HG03175 (cell line): Measurements from ENCODE around the gene CSTA.
"Not testable (repeated sequence)": the region's sequence is repeated elsewhere in the genome, so short reads cannot be mapped to it uniquely, and the experiment has no call there.

Experiments used
- ATAC-seq: cut with Tn5 transposase; IDR thresholded peaks from one replicate; pipeline ENCODE4 v1.9.1; 2021; ENCODE audit warnings: mild to moderate bottlenecking, moderate library complexity; ENCODE audit not compliant: unreplicated experiment

Gene CSTA

DNA sequence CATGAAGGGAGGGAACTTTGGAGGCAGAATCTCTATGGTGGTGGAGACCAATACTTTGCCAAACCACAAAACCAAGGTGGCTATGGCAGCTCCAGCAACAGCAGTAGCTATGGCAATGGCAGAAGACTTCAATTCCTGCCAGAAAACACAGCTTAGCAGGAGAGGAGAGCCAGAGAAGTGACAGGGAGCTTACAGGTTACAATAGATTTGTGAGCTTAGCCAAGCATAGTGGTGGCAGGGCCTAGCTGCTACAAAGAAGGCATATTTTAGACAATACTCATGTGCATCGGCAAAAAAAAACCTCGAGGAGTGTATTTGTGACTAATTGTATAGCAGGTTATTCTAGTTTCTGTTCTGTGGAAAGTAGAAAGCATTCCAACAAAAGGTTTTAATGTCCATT lies 6.4 kb upstream of the CSTA start:
- no peak for ATAC-seq

DNA sequence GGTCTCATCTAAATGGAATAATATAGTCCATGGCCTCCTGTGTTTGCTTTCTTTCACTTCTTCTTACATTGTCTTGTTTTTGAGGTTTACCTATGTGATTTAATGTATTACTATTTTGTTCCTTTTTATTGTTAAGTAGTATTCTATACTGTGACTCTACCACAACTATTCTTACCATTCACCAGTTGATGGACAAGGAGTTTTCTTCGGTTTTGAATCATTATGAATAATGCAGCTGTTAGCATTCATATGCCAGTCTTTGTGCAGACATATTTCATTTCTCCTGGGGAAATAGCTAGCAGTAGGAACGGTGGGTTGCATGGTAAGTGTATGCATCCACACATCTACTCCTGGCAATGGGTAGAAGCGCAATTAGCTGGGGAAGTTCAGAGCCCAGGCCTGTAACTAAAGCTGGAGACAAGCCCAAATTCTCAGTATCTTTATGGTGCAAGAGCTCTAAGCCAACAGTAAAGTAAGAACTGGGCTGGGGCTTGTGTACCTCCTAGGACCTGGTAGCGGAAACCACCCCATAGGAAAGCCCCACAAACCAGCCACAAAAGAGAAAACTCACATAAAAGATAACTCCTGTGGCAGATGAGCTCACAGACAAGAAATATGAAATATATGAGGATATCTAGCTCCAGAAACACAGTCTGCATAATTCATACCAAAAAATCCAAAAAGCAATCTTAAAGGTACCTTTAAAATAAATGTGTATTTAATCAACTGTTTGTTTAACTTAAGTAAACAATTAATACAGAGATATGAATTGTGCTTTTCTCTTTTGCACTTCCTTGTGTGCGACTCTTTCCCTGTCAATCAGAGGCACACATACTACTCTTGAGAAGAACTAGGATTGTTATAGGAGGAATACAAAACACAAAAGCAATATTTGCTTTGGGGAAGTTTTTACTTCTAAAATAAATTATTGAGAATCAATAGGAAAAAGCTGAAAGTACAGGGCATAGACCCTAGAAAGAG lies 2.7 kb upstream of the CSTA start:
- no peak for ATAC-seq

DNA sequence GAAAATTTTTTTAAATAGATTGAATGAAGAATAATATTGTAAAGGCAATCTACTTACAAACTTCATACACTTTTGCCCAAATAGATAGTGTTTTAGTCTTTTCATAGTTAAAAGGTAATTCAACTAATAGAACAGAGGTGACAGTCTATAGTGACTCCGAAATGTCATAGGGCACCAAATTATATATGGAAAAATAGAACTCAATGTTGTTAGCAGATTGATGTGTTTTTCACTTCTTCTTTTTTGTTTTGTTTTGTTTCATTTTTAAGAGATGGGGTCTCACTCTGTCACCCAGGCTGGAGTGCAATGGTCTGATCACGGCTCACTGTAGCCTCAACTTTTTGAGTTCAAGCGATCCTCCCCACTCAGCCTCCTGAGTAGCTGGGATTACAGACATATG lies 721 bp downstream of the CSTA start:
- no peak for ATAC-seq

DNA sequence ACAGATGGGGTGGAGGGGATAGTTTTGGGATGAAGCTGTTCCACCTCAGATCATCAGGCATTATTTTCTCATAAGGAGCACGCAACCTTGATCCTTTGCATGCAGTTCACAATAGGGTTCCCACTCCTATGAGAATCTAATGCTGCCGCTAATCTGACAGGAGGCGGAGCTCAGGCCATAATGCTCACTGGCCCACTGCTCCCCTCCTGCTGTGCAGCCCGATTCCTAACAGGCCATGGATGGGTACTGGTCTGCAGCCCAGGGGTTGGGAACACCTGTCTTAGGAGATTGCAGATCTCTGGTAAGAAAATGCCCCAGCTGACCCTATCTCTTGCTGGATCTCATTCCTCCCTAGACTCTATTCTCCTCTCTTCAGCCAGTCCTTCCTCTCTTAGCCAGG lies 6.8 kb downstream of the CSTA start:
- ATAC-seq, result no peak

DNA sequence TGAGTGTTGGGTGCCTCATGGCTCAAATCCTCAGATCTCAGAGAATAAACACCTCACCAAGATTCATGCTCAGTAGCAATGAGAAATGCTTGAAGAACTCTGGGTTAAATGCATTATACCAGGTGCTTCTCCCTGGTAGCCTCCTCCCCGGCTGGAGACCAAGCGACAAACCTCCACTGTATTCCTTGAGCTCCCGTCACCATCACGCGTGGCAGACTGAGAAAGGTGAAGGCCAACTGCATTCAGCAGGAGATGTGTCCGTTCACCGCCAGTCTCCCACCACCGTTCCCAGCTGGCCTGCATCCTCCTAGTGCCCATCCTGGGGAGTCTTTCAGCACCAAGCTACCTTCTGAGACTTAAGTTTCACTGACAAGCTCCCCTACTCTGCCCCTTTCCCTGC lies 7.5 kb downstream of the CSTA start:
- no peak for ATAC-seq

DNA sequence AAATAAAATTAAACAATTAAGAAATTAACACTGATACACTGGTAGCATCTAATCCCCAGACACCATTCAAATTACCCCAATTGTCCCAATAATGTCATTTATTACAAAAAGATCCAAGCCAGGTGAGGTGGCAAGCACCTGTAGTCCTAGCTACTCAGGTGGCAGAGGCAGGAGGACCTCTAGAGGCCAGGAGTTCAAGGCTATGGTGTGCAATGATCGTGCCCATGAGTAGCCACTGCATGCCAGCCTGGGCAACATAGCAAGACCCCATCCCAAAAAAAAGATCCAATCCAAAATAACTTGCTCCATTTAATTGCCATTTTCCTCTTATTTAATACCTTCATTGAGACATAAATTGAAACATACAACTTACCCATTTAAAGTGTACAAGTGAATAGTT lies 17.8 kb downstream of the CSTA start:
- no peak for ATAC-seq

DNA sequence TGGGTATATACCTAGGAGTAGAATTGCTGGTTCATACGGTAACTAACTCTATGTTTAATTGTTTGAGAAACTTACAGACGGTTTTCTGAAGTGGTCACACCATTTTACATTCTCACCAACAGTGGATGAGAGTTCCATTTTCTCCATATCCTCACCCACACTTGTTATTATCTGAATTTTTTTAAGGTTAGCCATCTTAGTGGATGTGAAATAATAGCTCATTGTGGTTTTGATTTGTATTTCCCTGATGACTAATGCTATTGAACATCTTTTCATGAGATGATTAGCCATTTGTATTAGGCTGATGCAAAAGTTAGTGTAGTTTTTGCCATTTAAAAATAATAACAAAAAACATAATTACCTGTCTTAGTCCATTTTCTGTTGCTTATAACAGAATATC lies 18.6 kb downstream of the CSTA start:
- ATAC-seq, result no peak

DNA sequence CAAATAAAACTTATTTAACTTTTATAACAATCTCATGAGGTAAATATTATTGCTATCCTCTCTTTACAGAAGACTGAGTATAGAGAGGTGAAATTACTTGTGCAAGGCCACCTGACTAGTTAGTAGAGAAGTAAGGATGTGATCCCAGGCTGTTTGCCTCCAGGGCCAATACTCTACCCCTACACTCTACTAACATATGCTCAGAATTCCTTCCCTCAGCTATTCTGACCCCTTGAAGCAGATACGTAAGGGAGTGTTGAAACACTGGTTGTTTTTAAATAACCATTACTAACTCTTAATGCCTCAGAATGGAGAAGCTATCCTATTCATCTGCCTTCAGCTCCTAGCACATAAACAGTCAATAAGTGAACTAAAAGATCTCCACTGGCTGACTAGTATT lies 24.1 kb downstream of the CSTA start:
- ATAC-seq, result no peak

DNA sequence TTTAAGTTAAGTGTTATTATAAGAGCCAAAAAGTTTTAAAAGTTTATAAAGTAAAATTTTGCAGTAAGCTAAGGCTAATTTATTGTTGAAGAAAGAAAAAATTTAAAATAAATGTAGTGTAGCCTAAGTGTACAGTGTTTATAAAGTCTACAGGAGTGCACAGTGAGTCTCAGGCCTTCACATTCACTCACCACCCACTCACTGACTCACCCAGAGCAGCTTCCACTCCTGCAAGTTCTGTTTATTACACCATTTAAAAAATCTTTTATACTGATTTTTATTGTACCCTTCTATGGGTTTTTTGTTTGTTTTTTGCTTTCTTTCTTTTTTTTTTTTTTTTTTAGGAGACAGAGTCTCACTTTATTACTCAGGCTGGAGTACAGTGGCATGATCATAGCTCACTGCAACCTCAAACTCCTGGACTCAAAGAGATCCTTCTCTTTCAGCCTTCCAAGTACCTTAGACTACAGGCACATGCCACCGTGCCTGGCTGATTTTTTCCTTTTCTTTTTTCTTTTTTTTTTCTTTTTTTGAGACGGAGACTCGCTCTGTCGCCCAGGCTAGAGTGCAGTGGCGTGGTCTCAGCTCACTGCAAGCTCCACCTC lies 25.9 kb downstream of the CSTA start:
- ATAC-seq, result no peak

DNA sequence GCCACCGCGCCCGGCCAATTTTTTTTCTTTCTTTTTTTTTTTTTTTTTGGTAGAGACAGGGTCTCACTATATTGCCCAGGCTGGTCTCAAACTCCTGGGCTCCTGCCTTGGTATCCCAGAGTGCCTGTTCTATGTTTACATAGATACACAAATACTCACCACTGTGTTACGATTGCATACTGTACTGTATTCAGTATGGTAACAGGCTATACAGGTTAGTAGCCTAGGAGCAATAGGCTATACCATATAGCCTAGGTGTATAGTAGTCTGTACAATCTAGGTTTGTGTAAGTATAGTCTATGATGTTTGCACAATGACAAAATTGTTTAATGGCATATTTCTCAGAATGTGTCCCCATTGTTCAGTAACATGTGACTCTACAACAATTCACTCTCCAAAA lies 26.6 kb downstream of the CSTA start:
- no peak for ATAC-seq

DNA sequence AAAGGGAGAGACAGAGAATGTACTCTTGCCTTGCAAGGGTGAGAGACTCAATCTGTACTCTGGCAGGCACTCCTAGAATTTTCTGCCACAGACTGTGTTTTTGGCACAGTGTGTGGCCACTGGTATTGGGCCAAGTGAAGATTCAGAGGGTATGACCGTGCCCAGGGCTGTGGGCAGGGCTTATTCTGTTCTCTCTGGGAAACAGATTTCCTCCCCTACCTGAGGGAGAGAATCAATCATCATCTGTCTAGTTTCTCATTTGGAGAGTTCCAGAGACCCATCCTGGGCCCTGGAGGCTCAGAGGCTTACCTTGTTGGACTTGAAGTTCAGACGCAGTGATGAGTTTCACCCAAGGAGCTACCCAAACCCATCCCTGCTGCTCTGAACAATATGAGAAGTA lies 28.2 kb downstream of the CSTA start:
- ATAC-seq, result no peak

DNA sequence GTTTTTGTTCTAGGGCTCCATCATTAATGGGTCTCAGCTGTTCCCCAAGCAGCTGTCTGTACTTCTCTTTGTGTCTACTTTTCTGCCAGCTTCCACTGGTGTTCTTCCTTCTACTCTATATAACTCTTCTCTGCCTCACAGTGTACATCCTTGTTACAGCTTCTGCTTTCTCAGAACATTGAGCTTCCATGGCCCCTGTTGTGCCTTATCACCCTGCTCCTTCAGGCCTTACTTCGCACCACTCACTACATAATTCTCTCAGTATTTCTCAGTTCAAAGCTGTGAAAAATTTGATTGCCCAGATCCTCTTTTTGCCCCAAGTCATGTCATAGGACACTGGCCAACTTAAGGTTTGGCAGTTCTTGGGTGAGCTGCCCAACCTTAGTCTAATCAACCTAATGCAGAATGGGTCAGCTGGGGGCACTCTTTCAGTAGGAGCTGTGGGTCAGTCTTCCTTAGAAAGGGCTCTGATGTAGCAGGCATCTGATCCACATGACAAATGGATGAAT lies 28.9 kb downstream of the CSTA start:
- ATAC-seq, result no peak

DNA sequence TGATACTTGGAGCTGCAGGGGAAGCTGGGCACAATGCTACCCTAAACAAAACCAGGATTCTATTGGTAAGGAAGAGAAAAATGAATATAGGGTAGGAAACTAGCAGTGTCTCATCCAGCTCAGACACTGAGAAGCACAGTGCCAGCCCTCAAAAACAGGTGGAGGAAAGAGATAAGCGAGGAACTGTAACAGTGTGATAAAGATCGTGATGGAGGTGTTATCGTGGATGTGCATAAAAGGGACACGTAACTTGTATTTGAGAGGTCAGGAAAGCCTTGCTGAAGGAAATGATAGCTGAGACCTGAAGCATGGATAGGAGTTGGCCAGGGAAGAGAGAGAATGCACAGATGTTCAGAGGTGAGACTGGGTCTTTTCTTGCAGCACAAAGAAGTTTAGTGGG lies 30.6 kb downstream of the CSTA start:
- no peak for ATAC-seq

DNA sequence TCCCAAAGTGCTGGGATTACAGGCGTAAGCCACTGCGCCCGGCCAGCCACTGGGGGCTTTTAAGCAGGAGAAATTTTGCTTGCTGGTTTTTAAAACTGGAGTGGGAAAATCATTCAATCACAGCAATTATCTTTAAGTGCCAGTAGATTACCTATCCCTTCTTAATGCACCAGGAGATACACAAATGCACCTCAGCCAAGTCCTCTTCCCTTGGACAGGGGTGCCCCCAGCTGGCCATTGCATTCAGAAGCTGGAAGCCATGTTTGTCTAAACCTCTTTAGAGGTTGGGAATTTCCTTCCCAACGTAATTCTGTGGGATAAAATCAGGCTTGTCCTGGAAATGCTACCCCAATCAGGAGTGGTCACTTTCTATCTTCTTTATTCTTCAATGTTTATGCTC lies 31.4 kb downstream of the CSTA start:
- no peak for ATAC-seq

DNA sequence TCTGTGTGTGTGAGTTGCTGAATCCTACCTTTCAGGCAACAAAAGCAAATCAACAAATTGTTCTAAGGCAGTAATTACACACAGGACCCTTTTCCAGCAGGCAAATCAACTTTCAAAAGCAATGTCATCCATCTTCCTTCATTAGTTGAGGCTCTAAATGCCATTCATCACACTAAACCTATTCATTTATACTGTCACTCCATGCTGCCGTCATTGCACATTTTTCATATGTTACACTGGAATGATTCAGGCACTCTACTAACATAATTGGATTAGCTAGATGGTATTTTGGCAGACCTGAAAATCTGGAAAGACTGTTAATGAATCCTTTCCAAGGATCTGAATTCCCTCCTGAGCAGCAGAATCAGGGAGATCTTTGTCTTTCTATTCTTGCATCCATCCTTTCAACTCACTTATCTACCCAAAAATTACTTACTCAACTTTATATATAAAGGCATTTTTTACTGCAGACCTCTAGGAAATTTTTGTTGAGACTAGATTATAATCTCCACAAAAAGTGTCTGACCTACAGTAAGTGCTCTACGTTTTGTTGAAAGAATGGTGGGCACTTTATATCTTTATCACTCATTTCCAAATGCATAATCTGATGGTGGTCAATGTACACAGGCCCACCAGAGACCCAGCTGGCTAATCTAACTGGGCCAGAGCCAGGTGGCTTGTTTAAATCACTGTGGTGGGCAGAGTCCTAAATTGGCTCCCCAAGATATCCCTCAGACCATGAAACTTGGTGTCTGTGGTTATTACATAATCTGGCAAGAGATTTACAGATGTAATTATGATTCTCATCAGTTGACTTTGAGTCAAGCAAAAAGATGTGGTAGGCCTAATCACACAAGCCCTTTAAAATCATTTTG lies 33.0 kb downstream of the CSTA start:
- no peak for ATAC-seq

DNA sequence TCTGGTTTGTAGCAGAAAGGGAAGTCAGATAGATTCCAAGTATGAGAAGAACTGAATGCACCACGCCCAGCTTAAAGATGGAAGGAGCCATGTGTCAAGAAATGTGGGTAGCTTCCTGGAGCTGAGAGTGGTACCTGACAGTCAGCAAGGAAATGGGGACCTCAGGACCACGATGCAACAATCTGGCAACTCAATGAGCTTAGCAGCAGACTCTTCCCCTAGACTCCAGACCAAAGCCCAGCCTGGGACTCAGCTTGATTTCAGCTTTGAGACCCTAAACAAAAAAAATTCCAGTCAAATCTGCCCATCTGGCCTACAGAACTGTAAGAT lies 33.6 kb downstream of the CSTA start:
- no peak for ATAC-seq

DNA sequence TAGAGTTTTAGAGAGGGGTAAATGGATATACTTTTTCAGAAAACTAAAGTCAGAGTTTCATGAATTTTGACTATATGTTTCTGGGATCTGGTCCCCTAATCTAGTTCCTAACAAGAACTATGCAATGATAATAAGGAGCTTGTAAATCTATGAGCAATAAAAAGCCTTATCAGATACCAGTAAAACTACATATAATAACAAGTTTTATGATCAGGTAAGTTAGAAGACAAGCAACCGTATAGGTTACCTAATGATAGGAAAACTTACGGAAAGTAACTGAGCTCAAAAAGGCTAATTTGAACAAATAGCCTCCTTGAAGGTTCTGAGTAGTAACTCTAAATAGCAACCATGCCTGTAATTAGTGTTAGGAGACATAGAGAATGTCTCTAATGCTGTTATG lies 37.0 kb downstream of the CSTA start:
- ATAC-seq, result no peak

DNA sequence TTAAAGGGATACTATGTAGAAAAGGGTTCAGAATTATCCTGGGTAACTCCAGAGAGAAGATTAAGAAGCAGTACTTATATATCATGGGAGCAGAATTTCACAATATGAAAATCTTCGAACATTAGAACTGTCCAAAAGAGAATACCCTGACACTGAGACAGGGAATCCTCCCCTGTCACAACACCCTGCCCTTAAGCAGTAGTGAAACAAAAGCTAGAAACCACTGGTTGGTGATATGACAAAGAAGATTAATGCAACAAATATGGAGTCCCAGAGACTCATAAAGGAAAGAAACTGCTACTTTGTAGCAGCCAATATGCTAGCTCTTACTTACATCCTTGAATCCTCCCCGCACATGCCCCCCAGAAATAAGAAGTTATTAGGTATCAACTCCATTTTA lies 39.4 kb downstream of the CSTA start:
- no peak for ATAC-seq

DNA sequence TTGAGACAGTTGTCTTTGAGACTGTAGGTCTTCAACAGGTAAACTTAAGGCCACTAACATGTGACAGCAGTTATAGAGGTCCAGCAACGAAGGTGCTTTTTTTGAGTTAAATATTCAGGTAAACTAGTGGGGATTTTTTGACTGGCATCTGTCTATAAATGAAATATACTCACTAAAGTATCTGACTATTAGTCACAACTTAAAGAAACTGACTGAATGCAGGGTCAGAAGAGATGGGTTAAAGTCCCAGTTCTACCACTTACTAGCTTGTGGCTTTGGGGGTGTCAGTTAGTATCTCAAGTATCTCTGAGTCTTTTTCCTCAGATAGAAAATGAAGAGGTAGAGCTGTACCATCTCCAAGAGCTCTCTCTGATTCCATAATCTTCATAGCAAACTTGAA lies 40.0 kb downstream of the CSTA start:
- no peak for ATAC-seq

DNA sequence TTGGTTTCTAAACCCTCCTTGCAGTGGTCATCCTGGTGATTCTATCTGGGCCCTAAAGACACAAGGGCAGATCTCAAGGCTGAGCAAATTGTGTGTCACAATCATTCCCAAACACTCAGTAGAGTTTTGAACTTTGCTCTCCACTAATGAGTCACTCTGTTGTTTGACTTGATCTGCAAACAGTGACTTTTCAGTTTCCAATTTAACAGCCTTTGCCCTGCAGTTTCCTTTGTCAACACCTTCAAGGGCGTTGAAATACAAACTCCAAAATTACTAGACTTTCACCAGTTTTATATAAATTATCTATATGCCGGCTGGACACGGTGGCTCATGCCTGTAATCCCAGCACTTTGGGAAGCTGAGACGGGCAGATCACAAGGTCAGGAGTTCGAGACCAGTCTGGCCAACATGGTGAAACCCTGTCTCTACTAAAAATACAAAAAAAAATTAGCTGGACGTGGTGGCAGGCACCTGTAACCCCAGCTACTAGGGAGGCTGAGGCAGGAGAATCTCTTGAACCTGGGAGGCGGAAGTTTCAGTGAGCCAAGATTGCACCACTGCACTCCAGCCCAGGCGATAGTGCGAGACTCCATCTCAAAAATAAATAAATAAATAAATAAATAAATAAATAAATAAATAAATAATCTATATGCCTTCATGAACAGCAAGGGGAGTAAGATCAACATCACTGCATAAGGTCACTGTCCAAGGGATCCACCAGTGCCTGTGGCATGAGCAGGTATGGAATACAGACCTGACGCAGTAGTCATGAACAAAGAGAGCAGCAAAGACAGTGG lies 40.7 kb downstream of the CSTA start:
- not testable (repeated sequence) for ATAC-seq

DNA sequence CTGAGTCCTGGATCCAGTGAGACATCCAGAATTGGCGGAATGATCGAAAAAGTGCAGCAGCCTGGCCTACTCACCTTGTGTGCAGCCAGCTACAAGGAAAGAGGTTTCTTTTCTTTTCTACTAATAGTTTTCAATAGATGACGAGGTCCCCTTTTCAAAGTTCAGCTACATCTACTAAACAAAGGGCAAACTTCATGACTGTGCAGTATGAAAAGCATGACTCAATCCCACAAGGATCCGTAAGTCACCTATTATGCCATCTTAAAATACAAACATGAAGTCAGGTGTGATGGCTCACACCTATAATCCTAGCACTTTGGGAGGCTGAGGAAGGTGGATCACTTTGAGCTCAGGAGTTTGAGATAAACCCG lies 41.3 kb downstream of the CSTA start:
- no peak for ATAC-seq
